ENCODE data around the gene PHLDB1. TPM values are rescaled to one million over a fixed set of nuclear protein-coding genes. Genes with fewer than 3 reads are reported as not detected.

The PHLDB1 gene
- total RNA-seq, 1 experiment from 2014 or later = 36.2 TPM

- no peaks in the 10 kb centered on the region for H3K79me2 ChIP-seq (ENCODE audit: insufficient read depth, low read length)
- POLR2A ChIA-PET = interaction anchor here (0.6 to 3.8 kb wide), 4 partner anchors 14 to 53 kb away, joined by 3 to 33 read pairs (median 3); partner anchors contain the start of gene PHLDB1
Observed at GRCh38 chr11:118635642-118636041, 28.2 kb downstream of the PHLDB1 start.

More at GRCh38 chr11:118635642-118636041, 28.2 kb downstream of the PHLDB1 start:
- no TSS peak for BruUV-seq (replicated peaks)
- Histone ChIP-seq H3K9me2 (ENCODE audit: insufficient read depth) (no peaks in the 10 kb centered on the region), H3K27ac (ENCODE audit: low read depth, low read length) (no peak overlapping the region), H2AFZ (ENCODE audit: low read depth, low read length, poor library complexity, severe bottlenecking) (no peak overlapping the region), H3K9me3 (ENCODE audit: control insufficient read depth in 1 of 2, insufficient read depth in 1 of 2, low read depth in 1 of 2, low read length in 2 of 2) (no peaks in the 10 kb centered on the region), H3K27me3 (ENCODE audit: insufficient read depth, low read length) (no peaks in the 10 kb centered on the region), H3K4me1 (ENCODE audit: control insufficient read depth in 1 of 2, insufficient read depth in 2 of 2, low read length in 2 of 2) (peaks cover 9 to 42% of the 10 kb centered on the region in 2 experiments; a peak in 3 of 4 replicates), H3K4me2 (ENCODE audit: low read length) (peak overlapping the region; percentile 79; the same call in 1 of the 2 replicates), H4K20me1 (ENCODE audit: insufficient read depth) (no peaks in the 10 kb centered on the region), H3K9ac (ENCODE audit: low read length) (no peak overlapping the region; the same call in 1 of the 2 replicates), H3K4me3 (replicated peaks in 1 of 2; ENCODE audit: low read depth in 1 of 2, low read length in 2 of 2) (no peak overlapping the region), H3K36me3 (ENCODE audit: control insufficient read depth in 1 of 2, insufficient read depth in 2 of 2, low read length in 2 of 2) (no peaks in the 10 kb centered on the region)
- no peak for TF ChIP-seq ZNF274 (IDR thresholded peaks at IDR 0.05; ENCODE audit: low read depth, low read length)
- no peak for TF ChIP-seq ATF3 (IDR thresholded peaks at IDR 0.05)
- no peak for TF ChIP-seq EZH2phosphoT487 (IDR thresholded peaks at IDR 0.05; ENCODE audit: borderline replicate concordance)
- TF ChIP-seq MAX (IDR thresholded peaks at IDR 0.05) = no peak
- no peak for TF ChIP-seq POLR2AphosphoS5 (IDR thresholded peaks at IDR 0.05; ENCODE audit: low read depth, low read length)
- no peak for TF ChIP-seq EGR1 (IDR thresholded peaks at IDR 0.05; ENCODE audit: low read depth)
- no peak for TF ChIP-seq FOSL1 (IDR thresholded peaks at IDR 0.05; ENCODE audit: low read depth)
- TF ChIP-seq POLR2A (IDR thresholded peaks at IDR 0.05; ENCODE audit: borderline replicate concordance, extremely low read depth, insufficient read depth, insufficient read length) = no peak
- no peak for TF ChIP-seq SIN3A (IDR thresholded peaks at IDR 0.05; ENCODE audit: low read depth)
- no peak for TF ChIP-seq YY1 (IDR thresholded peaks at IDR 0.05; ENCODE audit: extremely low read depth, insufficient replicate concordance, low read depth, low read length)
- ChIA-PET RAD21 (ENCODE audit: low non-redundant PET in 1 of 2, low total read pairs in 2 of 2, uncharacterized antibody in 2 of 2, unreplicated experiment in 2 of 2) (interaction anchor here in 1 of 2 experiments (0.6 kb wide), 1 partner anchor 27 kb away, joined by 4 read pairs; no protein-coding TSS in a partner anchor), CTCF (interaction anchor here (1.5 to 2.7 kb wide), 3 partner anchors 23 to 41 kb away, joined by 3 to 10 read pairs (median 5); partner anchors contain the start of gene PHLDB1)
- intact Hi-C loops (cut with micrococcal nuclease) = no loop called here
- no peak for DNase-seq (ENCODE audit: low read depth, low spot score)
- ATAC-seq = no peak

Data from HCT116 (cell line).